Tongue (tissue), 2 donors: ENCODE measurements around the gene RNF133. TPM values are rescaled to one million over a fixed set of nuclear protein-coding genes. Genes with fewer than 3 reads are reported as not detected.
"Not testable (repeated sequence)": the region's sequence is repeated elsewhere in the genome, so short reads cannot be mapped to it uniquely, and the experiment has no call there.

Source experiments
- DNase-seq: peaks from one replicate; pipeline ENCODE4 v3.0.0-alpha.2; 2015
- total RNA-seq: library from RNA; depleted of rRNA; stranded (reverse); fragments of >200 nt; gene quantifications from one replicate; pipeline ENCODE4 v1.2.3, GENCODE V29; 2014

The RNF133 gene
- total RNA-seq, 1 donor from 2014 or later: 1.6 TPM

GRCh38 chr7:122689346-122690109 is 9.4 kb downstream of the RNF133 start:
- DNase-seq: no peak

- peak; percentile 68 for DNase-seq
Observed at GRCh38 chr7:122688400-122688998, 10.4 kb downstream of the RNF133 start.

GRCh38 chr7:122686360-122686878 is 12.5 kb downstream of the RNF133 start:
- DNase-seq: no peak

GRCh38 chr7:122684504-122684903 is 14.4 kb downstream of the RNF133 start:
- no peak for DNase-seq

- DNase-seq: no peak
Observed at GRCh38 chr7:122682815-122683550, 15.9 kb downstream of the RNF133 start.

- DNase-seq: not testable (repeated sequence)
Observed at GRCh38 chr7:122681186-122681585, 17.7 kb downstream of the RNF133 start.

- DNase-seq: no peak
Observed at GRCh38 chr7:122679813-122680212, 19.1 kb downstream of the RNF133 start.

- not testable (repeated sequence) for DNase-seq
Observed at GRCh38 chr7:122679269-122679709, 19.6 kb downstream of the RNF133 start.

GRCh38 chr7:122677149-122677548 is 21.8 kb downstream of the RNF133 start:
- no peak for DNase-seq

- no peak for DNase-seq
Observed at GRCh38 chr7:122676466-122676865, 22.5 kb downstream of the RNF133 start.

- DNase-seq: no peak
Observed at GRCh38 chr7:122675621-122676020, 23.3 kb downstream of the RNF133 start.

- DNase-seq: peak; percentile 35
Observed at GRCh38 chr7:122675011-122675410, 23.9 kb downstream of the RNF133 start.

- DNase-seq: peak; percentile 82
Observed at GRCh38 chr7:122674502-122674901, 24.4 kb downstream of the RNF133 start.

- DNase-seq: no peak
Observed at GRCh38 chr7:122673951-122674350, 25.0 kb downstream of the RNF133 start.

GRCh38 chr7:122672536-122672935 is 26.4 kb downstream of the RNF133 start:
- no peak for DNase-seq

GRCh38 chr7:122663733-122664132 is 35.2 kb downstream of the RNF133 start:
- DNase-seq: no peak

- DNase-seq: no peak
Observed at GRCh38 chr7:122658856-122659255, 40.1 kb downstream of the RNF133 start.

- no peak for DNase-seq
Observed at GRCh38 chr7:122653685-122654084, 45.2 kb downstream of the RNF133 start.

- DNase-seq: no peak
Observed at GRCh38 chr7:122652876-122653275, 46.0 kb downstream of the RNF133 start.

GRCh38 chr7:122651451-122651850 is 47.5 kb downstream of the RNF133 start:
- DNase-seq: no peak
